Activated T-helper 1 cell treated with anti-CD3 and anti-CD28 coated beads, Interleukin-12 subunit alpha, Interleukin-12 subunit beta, Interleukin-2, Interleukin-4 antibody, amounts not matched to agents 30 ng/mL and 10 ng/mL and 1 ng/mL, durations not matched to agents 14 hours and 24 hours and 36 hours (primary cell): ENCODE data around the gene NANOS2. TPM values are rescaled to one million over a fixed set of nuclear protein-coding genes. Genes with fewer than 3 reads are reported as not detected.

Experiments
- DNase-seq: peaks from one replicate; pipeline ENCODE4 v3.0.0; 2021; ENCODE audit warnings: low spot score
- H3K27ac Mint-ChIP-seq: one replicate; pipeline ENCODE4 v1.8.0; 2021; ENCODE audit warnings: mild to moderate bottlenecking, mixed read lengths
- H3K27me3 Mint-ChIP-seq: one replicate; pipeline ENCODE4 v1.8.0; 2022; ENCODE audit warnings: mild to moderate bottlenecking, moderate library complexity, mixed read lengths; ENCODE audit not compliant: insufficient read depth
- H3K36me3 Mint-ChIP-seq: one replicate; pipeline ENCODE4 v1.8.0; 2021; ENCODE audit warnings: low read depth, mixed read lengths
- H3K4me1 Mint-ChIP-seq: one replicate; pipeline ENCODE4 v1.8.0; 2021; ENCODE audit warnings: low read depth, mixed read lengths
- H3K4me3 Mint-ChIP-seq: one replicate; pipeline ENCODE4 v1.8.0; 2021; ENCODE audit warnings: mild to moderate bottlenecking, moderate library complexity, mixed read lengths
- H3K9me3 Mint-ChIP-seq: one replicate; pipeline ENCODE4 v1.8.0; 2021; ENCODE audit warnings: mixed read lengths
- intact Hi-C: fragments of 100-400 bp; cut with micrococcal nuclease; formaldehyde crosslinking; loops from one replicate; pipeline ENCODE4 v1.15.1; 2024
- total RNA-seq: library from RNA; stranded (reverse); gene quantifications from 2 replicates; pipeline ENCODE4 v1.2.3, GENCODE V29; 2022

The NANOS2 gene
- total RNA-seq, 1 donor from 2014 or later = not detected

DNA sequence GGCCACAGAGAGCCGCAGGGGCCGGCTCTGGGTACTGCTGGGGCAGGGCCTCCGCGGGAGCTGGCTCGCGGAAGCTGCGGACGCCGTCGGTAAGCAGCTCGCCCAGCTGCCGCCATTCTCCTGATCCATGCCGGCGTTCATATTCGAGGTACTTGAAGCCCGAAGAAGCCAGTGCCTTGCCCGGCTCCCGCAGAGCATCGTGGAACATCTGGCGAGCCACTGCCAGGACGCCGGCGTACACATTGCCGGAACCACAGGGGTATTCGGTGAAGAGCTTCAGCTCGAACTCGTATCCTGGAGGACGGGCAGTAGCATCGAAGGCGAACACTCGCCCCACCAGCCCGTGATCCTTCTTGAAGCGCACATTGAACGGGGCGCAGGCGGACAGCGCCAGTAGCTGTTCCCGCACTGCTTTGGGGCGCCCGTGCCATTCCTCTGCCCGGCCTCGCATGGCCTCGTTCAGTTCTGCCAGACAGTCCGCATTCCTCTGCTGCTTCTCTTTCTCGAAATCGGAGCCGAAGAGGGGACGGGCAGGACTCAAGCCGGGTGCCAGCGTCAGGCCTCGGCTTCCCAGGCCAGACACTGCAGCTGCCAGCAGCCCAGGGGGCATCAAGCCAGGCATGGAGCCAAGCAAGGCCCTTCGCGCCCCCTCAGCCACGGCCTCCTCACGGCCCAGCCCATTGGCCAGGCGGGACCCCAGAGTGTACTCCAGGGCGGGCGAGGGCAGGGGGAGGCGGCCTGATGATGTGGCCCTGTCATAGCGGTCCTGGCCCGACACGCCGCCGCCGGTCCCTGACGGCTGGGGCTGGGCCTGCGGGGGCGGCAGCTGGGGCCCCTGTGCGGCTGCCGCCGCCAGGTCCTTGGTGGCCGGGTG, 29.7 kb downstream of the NANOS2 start:
- H3K4me1 Mint-ChIP-seq = peaks cover 20% of the 10 kb centered on the region
- intact Hi-C loops = loop anchor here (10.0 kb wide), 1 partner anchor 460 kb away; the partner anchor contains the start of gene PPP5C
- H3K27ac Mint-ChIP-seq = no peak overlapping the region
- peaks cover 4% of the 10 kb centered on the region for H3K27me3 Mint-ChIP-seq
- no peaks in the 10 kb centered on the region for H3K9me3 Mint-ChIP-seq
- peak overlapping the region; percentile 67 for H3K4me3 Mint-ChIP-seq
- no peak for DNase-seq
- peaks cover 6% of the 10 kb centered on the region for H3K36me3 Mint-ChIP-seq

DNA sequence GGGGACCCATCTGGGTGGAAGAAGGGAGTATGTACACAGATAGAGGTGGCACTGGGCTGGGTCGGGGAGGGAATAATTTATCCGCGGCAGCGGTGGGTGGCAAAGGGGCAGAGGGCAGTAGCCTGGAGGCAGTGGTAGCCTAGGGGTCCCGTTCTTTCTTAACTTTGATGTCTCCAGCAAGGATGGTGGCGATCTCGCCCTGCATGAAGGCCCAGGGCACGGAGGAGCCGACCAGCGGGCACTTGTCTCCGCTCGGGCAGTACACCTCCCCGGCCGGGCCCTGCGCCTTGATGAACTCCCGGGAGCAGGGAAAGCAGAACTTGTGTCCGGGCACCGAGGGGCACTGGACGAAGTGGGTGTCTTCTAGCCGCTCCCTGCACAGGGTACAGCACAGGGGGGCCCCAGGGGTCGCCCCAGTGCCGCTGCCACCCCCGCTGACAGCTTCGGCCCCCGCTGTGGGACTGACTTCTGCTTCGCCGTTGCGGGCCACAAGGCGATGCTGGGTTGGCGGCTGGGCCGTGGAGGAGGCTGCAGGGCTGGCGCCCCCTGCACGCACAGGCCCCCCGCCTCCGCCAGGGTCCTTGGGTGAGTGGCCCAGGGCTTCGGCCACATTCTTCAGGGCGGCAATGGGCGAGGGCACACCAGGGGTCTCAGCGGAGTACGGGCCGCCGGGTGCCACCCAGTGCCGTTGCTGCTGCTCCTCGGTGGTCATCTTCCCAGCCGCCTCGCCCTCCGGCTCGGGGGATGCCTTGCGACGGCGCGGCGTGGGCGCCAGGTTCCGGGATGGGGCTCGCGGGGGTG, 30.5 kb downstream of the NANOS2 start:
- H3K4me1 Mint-ChIP-seq = peaks cover 20% of the 10 kb centered on the region
- no peaks in the 10 kb centered on the region for H3K9me3 Mint-ChIP-seq

DNA sequence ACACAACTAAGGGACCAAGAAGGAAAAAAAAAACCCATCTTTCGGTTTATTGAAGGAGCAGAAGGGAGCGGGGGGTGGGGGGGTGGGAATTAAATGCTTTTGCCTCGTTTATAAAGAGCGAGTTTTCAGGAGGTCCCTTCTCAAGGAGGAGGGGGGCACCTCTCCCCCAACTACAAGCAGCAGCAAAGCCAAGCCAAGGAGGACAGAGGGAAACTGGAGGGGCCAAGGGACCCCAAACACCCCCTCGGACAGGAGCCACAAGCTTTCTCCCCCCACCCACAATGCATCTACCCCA, 31.0 kb downstream of the NANOS2 start:
- Mint-ChIP-seq H3K27me3 (peaks cover 4% of the 10 kb centered on the region), H3K4me3 (peak overlapping the region; percentile 83), H3K36me3 (peaks cover 4% of the 10 kb centered on the region), H3K9me3 (no peaks in the 10 kb centered on the region), H3K4me1 (peaks cover 20% of the 10 kb centered on the region), H3K27ac (peak overlapping the region; percentile 83)
- DNase-seq = no peak
- intact Hi-C loops = loop anchor here (1.0 to 10.0 kb wide), 3 partner anchors 66 to 461 kb away; partner anchors contain the start of gene PPP5C

More for the DNA sequence above, 30.5 kb downstream of the NANOS2 start:
- peaks cover 4% of the 10 kb centered on the region for H3K27me3 Mint-ChIP-seq
- intact Hi-C loops = loop anchor here (1.0 to 10.0 kb wide), 3 partner anchors 67 to 461 kb away; partner anchors contain the start of gene PPP5C
- peak overlapping the region; percentile 83 for H3K4me3 Mint-ChIP-seq
- DNase-seq = no peak
- H3K27ac Mint-ChIP-seq = no peak overlapping the region
- peaks cover 4% of the 10 kb centered on the region for H3K36me3 Mint-ChIP-seq

DNA sequence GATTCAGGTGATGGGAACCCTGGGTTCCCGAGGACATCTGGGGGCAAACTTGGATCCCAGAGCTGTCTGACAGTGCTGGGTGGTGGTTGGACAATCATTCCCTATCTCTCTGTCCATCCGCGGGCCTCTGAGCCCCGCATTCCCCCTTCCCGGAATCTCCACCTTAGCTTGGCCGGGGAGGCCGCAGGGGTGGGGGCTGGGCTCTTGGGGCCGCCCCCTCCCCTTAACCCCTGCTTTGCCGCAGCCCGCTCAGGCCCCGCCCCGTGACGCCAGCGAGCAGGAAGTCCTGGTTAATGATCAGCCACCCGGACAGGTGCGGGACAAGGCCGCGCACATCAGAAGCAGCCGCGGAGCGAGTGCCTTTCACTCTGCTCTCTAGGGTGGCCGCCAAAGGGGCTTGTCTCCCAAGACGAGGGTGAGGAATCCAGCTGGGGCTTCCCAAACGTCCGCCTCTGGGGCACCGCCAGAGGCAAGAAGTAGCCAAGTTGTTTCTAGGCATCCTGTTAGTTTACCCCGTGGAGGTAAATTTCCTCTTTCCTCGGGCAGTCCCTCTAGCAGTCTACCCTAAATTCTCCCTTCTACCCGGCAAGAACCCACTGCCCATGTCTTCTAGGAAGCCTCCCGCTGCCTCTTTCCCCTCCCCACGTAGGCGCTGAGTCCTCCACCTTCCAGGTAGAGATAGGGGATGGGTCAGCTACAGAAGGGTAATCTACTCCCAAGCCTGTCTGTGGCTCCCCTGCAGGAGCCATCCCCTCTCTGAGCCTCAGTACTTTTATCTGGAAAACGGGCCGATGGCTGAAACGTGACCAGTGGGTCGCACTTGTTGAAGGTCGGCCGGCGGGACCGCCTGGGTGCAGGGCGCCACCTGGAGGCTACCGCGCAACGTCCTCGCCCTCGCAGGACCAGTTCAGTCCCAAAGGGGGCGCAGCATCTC, 31.7 kb downstream of the NANOS2 start:
- peaks cover 4% of the 10 kb centered on the region for H3K36me3 Mint-ChIP-seq
- intact Hi-C loops = loop anchor here (1.0 to 10.0 kb wide), 3 partner anchors 66 to 462 kb away; partner anchors contain the start of gene PPP5C
- peaks cover 4% of the 10 kb centered on the region for H3K27me3 Mint-ChIP-seq
- peak overlapping the region; percentile 83 for H3K4me3 Mint-ChIP-seq
- H3K9me3 Mint-ChIP-seq = no peaks in the 10 kb centered on the region
- peak overlapping the region; percentile 83 for H3K27ac Mint-ChIP-seq
- peaks cover 22% of the 10 kb centered on the region for H3K4me1 Mint-ChIP-seq
- DNase-seq = peak; percentile 82

DNA sequence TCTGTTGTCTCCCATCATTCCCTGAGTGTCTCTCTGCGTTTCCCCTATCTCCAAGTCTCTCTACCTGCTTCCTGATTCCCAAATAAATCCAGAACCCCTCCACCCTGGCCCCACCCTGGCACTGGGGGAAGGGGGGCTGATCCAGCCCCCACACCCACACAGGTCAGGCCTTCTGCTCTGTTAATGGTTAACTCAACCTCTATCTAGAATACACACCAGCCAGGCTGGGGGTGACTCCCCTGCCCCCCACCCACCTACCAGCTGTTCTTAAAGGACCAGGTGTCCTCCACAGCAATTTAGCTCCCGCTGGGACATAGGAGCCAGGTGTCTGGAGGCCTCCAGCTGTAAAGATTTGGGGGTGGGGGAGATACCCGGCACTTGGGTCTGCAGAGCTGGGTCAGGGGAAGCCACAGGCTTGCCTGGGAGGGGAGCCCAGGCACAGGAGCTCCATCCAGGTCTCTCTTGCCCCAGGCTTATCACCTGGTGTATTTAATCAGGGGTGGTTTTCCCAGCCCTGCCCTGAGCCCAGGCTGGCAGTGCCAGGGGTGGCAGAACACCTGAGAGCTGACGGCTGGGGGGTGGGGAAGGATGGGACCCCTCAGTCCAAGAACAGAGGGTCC, 32.6 kb downstream of the NANOS2 start:
- H3K9me3 Mint-ChIP-seq = no peaks in the 10 kb centered on the region
- DNase-seq = no peak
- intact Hi-C loops = loop anchor here (10.0 kb wide), 1 partner anchor 463 kb away; the partner anchor contains the start of gene PPP5C
- H3K36me3 Mint-ChIP-seq = peaks cover 4% of the 10 kb centered on the region
- no peak overlapping the region for H3K27ac Mint-ChIP-seq
- H3K4me1 Mint-ChIP-seq = peaks cover 25% of the 10 kb centered on the region
- H3K27me3 Mint-ChIP-seq = peaks cover 7% of the 10 kb centered on the region
- peak overlapping the region; percentile 0 for H3K4me3 Mint-ChIP-seq

DNA sequence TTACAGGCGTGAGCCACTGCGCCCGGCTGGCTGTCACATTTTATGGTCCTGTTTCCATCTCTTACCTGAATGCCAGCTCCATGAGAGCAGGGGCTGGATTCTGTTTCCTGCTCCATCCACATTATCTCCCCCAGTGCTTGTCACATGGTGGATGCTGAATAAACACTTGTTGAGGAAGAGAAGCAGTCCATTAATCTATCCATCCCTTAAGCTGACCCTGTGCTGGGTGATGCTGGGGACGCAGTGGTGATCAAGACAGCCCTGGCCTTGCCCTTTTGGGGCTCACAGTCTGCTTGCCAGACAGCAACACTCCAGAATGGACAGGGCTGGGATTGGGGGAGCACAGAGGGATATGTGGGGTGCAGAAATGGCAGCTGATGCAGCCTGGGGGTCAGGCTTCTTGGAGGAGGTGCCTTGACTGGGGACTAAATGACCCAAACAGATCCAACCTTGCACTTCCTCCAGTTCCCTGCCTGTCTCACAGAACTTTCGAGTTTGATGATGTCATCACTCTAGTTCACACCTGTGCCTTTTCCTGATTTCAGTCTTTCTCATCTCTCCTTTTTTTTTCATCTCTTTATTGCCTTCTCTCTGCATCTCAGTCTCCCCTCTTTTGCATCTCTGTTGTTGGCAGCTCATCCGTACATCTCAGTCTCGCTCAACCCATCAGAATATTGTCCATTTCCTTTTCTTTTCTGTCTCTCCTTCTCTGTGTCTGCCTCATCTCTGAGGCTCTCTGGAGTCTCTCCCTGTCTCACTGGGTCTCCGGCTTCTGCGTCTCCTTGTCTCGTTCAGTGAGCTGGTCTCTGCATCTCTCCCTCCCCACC, 33.3 kb downstream of the NANOS2 start:
- Mint-ChIP-seq H3K9me3 (no peaks in the 10 kb centered on the region), H3K27me3 (peaks cover 6% of the 10 kb centered on the region), H3K27ac (no peak overlapping the region), H3K4me1 (peaks cover 28% of the 10 kb centered on the region), H3K4me3 (peak overlapping the region; percentile 0), H3K36me3 (peaks cover 4% of the 10 kb centered on the region)
- DNase-seq = no peak
- intact Hi-C loops = loop anchor here (10.0 kb wide), 1 partner anchor 464 kb away; the partner anchor contains the start of gene PPP5C

DNA sequence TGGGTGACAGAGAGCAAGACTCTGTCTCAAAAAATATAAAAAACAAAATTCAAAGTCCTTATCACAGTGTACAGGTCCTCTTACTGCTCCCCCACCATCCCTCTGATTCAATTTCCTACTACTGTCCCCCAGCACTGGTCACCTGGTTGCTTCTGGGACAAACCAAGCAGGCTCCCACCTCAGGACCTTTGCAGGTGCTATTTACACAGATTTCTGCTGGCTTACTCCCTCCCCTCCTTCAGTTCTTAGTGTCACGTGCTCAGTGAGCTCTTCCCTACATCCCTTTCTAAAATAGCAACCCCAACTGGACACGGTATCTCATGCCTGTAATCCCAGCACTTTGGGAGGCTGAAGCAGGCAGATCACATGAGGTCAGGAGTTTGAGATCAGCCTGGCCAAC, 34.6 kb downstream of the NANOS2 start:
- Mint-ChIP-seq H3K9me3 (no peaks in the 10 kb centered on the region), H3K36me3 (peaks cover 6% of the 10 kb centered on the region), H3K4me1 (peaks cover 36% of the 10 kb centered on the region), H3K27me3 (peaks cover 12% of the 10 kb centered on the region), H3K4me3 (no peak overlapping the region), H3K27ac (peak overlapping the region; percentile 13)
- intact Hi-C loops = loop anchor here (10.0 kb wide), 1 partner anchor 465 kb away; the partner anchor contains the start of gene PPP5C
- no peak for DNase-seq

DNA sequence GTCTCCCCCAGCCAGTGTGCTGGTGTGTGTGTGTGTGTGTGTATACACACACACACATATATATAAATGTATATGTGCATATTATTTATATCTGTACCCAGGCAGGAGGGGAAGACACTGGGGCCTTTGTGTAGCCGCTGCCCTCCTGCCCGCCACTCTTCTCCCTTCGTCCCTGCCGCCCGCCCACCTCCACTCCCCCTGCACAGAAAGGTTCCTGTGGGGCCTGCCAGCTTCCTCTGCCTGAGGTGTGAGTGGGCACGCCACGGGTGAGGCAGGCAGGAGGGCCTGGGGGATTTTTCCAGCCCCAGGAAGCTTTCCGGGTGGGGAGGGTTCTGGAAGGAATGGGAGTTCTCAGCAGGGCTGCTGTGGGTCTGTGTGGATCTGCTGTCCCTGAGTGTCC, 35.5 kb downstream of the NANOS2 start:
- H3K27ac Mint-ChIP-seq = no peak overlapping the region
- H3K36me3 Mint-ChIP-seq = peaks cover 6% of the 10 kb centered on the region
- no peaks in the 10 kb centered on the region for H3K9me3 Mint-ChIP-seq
- H3K4me1 Mint-ChIP-seq = peaks cover 36% of the 10 kb centered on the region
- DNase-seq = no peak
- intact Hi-C loops = no loop called here
- peaks cover 12% of the 10 kb centered on the region for H3K27me3 Mint-ChIP-seq
- H3K4me3 Mint-ChIP-seq = no peak overlapping the region

DNA sequence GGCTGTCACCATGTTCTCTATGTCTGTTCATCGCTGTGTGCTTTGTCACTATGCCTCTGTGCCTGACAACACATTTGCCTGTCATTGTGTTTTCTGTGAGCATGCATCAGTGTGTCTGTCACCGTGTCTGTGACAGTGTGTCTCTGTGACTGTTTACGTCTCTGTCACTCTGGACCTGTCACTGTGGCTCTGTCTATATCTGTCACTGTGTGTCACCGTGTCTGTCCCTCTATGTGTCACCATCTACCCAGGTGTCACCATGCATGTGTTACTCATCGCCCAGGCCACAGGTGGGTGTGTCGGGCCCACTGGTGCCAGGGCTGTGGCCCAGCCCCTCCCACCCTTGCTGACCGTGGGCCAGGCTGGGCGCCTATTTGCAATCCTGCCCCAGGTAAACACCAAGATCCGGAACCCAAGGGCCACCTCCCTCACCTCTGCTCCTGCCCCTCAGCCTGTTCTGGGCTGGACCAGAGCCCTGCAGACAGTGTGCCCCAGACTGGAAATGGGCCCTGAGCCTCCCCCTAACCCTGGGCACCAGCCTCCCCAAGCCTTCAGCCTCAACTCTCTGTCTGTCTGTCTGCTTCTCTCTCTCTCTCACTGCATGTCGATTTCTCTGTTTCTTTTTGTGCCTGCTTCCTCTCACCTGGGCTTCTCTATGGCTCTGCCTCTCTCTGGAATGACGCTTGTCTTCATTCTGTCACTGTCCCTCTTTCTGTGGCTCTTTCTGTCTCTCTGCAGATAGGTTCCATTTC, 36.4 kb downstream of the NANOS2 start:
- no peaks in the 10 kb centered on the region for H3K9me3 Mint-ChIP-seq
- peaks cover 30% of the 10 kb centered on the region for H3K4me1 Mint-ChIP-seq
- DNase-seq = no peak
- no peak overlapping the region for H3K4me3 Mint-ChIP-seq
- intact Hi-C loops = no loop called here
- H3K36me3 Mint-ChIP-seq = peaks cover 3% of the 10 kb centered on the region
- H3K27me3 Mint-ChIP-seq = peaks cover 12% of the 10 kb centered on the region
- H3K27ac Mint-ChIP-seq = peak overlapping the region; percentile 62

DNA sequence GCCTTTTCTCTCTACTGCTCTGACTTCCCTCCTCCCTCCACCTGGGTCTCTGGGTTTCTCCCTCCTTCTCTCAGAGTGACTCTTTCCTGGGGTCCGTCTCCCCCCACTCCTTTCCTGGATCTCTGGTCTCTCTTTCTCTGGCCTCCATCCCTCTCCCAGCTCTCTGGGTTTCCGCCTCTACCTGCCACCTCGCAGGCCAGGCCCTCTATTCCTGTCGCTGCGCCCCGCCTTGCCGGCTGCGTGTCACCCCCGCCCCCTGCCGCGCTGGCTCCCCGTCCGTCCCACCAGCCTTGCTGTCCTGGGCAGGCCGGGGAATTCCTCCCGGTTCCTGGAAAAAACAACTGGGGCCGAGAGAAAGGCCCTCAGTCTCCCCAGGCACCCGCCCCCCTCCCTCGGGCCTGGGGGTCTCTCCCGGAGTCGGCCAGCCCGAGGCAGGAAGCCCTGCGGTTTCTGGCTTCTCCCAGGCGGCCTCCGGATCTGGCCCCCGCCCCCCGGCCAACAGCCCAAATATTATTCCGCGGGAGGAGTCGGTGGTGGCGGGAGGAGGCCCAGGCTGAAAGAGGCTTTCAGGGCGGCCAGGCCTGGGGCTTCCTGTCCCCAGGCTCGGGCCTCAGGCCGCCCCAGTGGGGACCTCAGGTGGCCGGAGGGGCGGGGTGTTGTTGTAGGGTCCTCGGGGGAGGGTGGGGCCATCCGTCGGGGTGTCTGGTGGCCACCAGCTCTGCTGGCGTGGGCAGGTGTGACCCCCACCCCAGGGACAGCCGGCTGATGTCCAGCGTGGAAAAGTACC, 38.0 kb downstream of the NANOS2 start:
- Mint-ChIP-seq H3K9me3 (no peaks in the 10 kb centered on the region), H3K4me1 (peaks cover 23% of the 10 kb centered on the region), H3K27ac (peak overlapping the region; percentile 68), H3K36me3 (peaks cover 1% of the 10 kb centered on the region), H3K27me3 (peaks cover 12% of the 10 kb centered on the region), H3K4me3 (no peak overlapping the region)
- intact Hi-C loops = loop anchor here (1.0 kb wide), 1 partner anchor 13 kb away; the partner anchor contains the start of gene SYMPK
- DNase-seq = no peak
